Measurements from ENCODE around the gene DTNB.
"Not testable (repeated sequence)": the region's sequence is repeated elsewhere in the genome, so short reads cannot be mapped to it uniquely, and the experiment has no call there.

Gene DTNB

DNA sequence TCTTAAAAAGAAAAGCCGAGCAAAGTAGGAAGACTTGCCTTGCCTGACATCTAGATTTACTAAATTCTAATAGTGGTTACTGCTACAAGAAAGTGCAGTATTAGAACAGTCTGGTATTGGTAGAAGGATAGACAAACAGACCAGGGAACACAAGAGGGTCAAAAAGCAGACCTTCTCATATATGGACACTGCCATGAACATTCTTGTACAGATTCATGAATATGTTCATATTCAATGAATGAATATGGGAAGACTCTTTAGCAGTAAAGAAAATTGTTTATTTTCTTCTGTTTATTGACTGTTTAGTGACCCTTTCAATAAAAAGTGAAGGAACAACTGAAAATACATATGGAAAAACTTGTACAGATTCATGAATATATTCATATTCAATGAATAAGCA is 37.6 kb downstream of the DTNB start:
- H3K4me3 ChIP-seq (ENCODE audit: low read depth, low read length), result no peak overlapping the region
- TF ChIP-seq, protein P1, sequence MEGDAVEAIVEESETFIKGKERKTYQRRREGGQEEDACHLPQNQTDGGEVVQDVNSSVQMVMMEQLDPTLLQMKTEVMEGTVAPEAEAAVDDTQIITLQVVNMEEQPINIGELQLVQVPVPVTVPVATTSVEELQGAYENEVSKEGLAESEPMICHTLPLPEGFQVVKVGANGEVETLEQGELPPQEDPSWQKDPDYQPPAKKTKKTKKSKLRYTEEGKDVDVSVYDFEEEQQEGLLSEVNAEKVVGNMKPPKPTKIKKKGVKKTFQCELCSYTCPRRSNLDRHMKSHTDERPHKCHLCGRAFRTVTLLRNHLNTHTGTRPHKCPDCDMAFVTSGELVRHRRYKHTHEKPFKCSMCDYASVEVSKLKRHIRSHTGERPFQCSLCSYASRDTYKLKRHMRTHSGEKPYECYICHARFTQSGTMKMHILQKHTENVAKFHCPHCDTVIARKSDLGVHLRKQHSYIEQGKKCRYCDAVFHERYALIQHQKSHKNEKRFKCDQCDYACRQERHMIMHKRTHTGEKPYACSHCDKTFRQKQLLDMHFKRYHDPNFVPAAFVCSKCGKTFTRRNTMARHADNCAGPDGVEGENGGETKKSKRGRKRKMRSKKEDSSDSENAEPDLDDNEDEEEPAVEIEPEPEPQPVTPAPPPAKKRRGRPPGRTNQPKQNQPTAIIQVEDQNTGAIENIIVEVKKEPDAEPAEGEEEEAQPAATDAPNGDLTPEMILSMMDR (IDR thresholded peaks at IDR 0.05; ENCODE audit: borderline replicate concordance, insufficient read depth, low read depth, low read length), result no peak

DNA sequence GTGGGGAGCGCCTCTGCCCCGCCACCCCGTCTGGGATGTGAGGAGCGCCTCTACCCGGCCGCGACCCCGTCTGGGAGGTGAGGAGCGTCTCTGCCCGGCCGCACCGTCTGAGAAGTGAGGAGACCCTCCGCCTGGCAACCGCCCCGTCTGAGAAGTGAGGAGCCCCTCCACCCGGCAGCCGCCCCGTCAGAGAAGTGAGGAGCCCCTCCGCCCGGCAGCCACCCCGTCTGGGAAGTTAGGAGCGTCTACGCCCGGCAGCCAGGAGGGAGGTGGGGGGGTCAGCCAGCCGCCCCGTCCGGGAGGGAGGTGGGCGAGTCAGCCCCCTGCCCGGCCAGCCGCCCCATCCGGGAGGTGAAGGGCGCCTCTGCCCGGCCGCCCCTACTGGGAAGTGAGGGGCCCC is 39.6 kb downstream of the DTNB start:
- H3K4me3 ChIP-seq (ENCODE audit: low read depth, low read length), result not testable (repeated sequence)

DNA sequence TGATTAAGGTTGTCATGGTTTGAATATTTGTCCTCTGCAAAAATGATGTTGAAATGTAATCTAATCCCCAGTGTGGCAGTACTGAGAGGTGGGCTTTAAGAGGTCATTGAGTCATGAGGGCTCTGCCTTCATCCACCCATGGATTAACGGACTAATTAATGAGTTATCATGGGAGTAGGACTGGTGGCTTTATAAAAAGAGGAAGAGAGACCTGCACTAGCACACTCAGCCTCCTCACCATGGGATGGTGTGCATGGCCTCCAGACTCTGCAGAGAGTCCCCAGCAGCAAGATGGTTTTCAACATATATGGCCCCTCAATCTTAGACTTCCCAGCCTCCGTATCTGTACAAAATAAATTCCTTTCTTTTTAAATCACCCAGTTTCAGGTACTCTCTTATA is 41.0 kb downstream of the DTNB start:
- TF ChIP-seq, protein P1 (IDR thresholded peaks at IDR 0.05; ENCODE audit: borderline replicate concordance, insufficient read depth, low read depth, low read length), result no peak
- no peak overlapping the region for H3K4me3 ChIP-seq (ENCODE audit: low read depth, low read length)

DNA sequence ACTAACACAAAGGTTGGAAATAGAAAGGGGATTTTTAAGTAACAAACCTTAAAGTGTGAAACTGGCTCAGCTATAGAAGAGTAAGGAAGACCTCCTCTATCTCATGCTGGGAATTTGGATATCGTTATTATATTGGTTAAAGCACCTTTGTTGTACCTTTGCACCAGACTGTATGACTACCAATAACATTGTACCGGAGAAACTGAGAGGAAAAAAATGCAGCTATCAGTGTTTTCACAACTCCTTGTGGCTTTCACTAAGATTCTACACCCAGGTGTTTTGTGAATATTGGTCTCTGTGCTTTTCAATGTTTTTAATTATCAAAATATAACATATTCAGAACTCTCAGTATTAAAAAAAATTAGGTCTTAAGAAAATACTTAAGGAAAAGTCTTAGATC is 48.7 kb downstream of the DTNB start:
- TF ChIP-seq, protein P1 (IDR thresholded peaks at IDR 0.05; ENCODE audit: borderline replicate concordance, insufficient read depth, low read depth, low read length), result no peak
- no peak overlapping the region for H3K4me3 ChIP-seq (ENCODE audit: low read depth, low read length)

DNA sequence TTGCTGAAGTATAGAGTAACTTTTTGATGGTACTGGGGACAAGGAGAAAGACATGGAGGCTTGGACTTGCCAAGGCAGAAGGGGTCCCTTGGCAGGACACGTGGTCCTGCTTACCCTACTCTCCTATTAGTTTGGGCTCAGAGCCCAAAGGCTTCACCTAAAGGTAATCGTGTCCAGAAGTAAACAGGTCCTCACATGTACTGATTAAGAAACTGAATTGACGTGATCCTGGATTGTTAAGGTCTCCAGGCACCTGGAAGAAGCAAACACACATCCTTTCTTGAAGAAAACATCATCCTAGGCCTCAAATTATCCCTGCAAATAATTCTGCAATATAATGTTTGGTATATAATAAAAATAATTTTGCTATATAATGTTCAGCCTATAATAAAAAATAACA is 50.0 kb downstream of the DTNB start:
- H3K4me3 ChIP-seq (ENCODE audit: low read depth, low read length), result no peak overlapping the region
- TF ChIP-seq, protein P1 (IDR thresholded peaks at IDR 0.05; ENCODE audit: borderline replicate concordance, insufficient read depth, low read depth, low read length), result no peak

DNA sequence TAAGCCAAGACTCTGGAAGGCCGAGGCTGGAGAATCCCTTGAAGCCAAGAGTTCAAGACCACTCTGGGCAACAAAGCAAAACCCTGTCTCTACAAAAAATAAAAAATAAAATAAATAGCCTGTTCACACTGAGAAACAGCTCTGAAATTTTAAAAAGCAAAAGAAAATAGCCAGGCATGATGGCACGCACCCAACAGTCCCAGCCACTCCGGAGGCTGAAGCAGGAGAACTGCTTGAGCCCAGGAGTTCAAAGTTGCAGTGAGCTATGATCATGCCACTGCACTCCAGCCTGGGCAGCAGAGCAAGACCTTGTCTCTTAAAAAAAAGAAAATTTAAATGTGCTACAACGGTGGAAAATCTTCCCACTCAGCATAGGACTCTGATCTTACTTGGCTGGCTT is 52.7 kb downstream of the DTNB start:
- H3K4me3 ChIP-seq (ENCODE audit: low read depth, low read length), result no peak overlapping the region
- TF ChIP-seq, protein P1 (IDR thresholded peaks at IDR 0.05; ENCODE audit: borderline replicate concordance, insufficient read depth, low read depth, low read length), result no peak

DNA sequence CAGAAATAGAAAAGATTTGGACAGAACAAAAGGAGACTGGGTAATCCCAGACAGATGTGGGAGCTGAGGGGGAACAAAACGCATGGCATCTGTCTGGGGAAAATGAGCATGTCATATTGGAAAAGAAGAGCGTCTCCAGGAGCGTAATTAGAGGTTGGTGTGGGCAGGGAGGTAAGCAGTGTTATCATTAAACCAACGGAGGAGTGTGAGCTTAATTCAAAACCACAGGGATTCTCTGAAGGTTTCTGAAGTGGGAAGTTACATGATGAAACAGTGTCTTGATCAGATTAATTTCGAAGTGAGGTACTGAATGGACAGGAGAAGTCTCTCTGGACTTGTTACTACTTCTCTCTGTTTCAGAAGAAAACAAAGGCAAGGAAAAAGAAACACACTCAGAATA is 53.3 kb downstream of the DTNB start:
- TF ChIP-seq, protein P1 (IDR thresholded peaks at IDR 0.05; ENCODE audit: borderline replicate concordance, insufficient read depth, low read depth, low read length), result no peak
- no peak overlapping the region for H3K4me3 ChIP-seq (ENCODE audit: low read depth, low read length)

DNA sequence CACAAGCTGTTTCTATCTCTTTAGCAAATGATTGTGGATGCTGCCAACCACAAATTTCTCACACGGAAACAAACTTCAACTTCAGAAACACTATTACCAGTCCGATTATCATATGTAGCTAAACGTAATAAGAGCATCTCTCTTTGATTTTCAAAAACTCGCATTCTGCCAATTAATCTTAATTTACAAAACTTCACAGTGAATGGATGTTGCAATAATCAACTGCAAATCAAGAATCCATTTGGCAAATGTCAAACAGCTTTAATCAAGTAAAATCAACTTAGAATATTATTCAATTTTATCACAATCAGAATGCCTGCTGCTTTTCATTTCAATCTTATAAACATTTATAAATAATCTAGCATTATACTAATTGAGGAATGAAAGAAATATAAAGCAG is 54.2 kb downstream of the DTNB start:
- H3K4me3 ChIP-seq (ENCODE audit: low read depth, low read length), result no peak overlapping the region

More for the DNA sequence above, 54.2 kb downstream of the DTNB start:
- TF ChIP-seq, protein P1 (IDR thresholded peaks at IDR 0.05; ENCODE audit: borderline replicate concordance, insufficient read depth, low read depth, low read length), result no peak

All from GM12875 (cell line).